Liver (tissue), 3 donors: ENCODE results near the gene ARID3B.

ENCODE experiments used
- CTCF ChIP-seq: fragments of 150-350 bp; IDR thresholded peaks from 2 replicates; pipeline ENCODE4 v1.5.1; 2017; ENCODE audit warnings: improper control_type of control experiment, low read depth, low read length; ENCODE audit not compliant: missing input control
- EGR1 ChIP-seq, 2 donors: IDR thresholded peaks; 2 replicates each; pipeline ENCODE4 v1.6.1; 2016 to 2018; ENCODE audit warnings: antibody characterized with exemption in 2 of 2, low read depth in 2 of 2
- FOXA1 ChIP-seq: IDR thresholded peaks from 2 replicates; pipeline ENCODE4 v1.6.1; 2016; ENCODE audit warnings: antibody characterized with exemption
- HNF4A ChIP-seq, 2 donors: conservative IDR thresholded peaks; 2 replicates each; pipeline ENCODE4 v1.6.1; 2016; ENCODE audit warnings: antibody characterized with exemption in 2 of 2, mild to moderate bottlenecking in 2 of 2
- JUND ChIP-seq, 2 donors: IDR thresholded peaks; 2 replicates each; pipeline ENCODE4 v1.6.1; 2016; ENCODE audit warnings: antibody characterized with exemption in 2 of 2
- RAD21 ChIP-seq, 2 donors: IDR thresholded peaks; 2 replicates each; pipeline ENCODE4 v1.6.1; 2016; ENCODE audit warnings: antibody characterized with exemption in 2 of 2, mild to moderate bottlenecking in 2 of 2
- TAF1 ChIP-seq: conservative IDR thresholded peaks from 2 replicates; pipeline ENCODE4 v1.6.1; 2016; ENCODE audit warnings: antibody characterized with exemption, mild to moderate bottlenecking
- TF ChIP-seq, protein P1 (sequence below): IDR thresholded peaks from 2 replicates; pipeline ENCODE4 v1.6.1; 2016; ENCODE audit warnings: antibody characterized with exemption, mild to moderate bottlenecking
- donor health status: healthy.
- donor health status: healthy.

DNA sequence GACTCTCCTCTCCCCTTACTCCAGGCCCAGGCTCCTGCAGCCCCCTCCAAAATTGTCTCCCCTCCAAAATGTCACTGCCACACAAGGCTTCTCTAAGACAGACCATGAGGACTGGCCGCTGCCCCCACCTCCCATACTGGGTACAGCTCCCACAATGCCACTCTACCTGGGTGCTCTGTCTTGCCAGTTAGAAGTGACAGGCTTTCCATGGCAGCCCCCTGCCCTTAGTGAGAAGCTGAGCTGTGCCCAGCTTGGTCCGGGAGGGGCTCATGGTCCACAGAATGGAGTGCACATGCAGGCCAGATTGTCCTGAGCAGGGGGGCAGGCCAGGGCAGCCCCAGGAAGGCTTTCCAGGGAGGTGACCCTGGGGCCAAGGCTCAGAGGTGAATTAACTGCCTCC lies 71.7 kb downstream of the ARID3B start:
- no peak for TF ChIP-seq CTCF
- no peak for TF ChIP-seq TAF1
- TF ChIP-seq EGR1 (IDR thresholded peaks at IDR 0.05; ENCODE audit: low read depth in 2 of 2): no peak
- TF ChIP-seq HNF4A (conservative IDR thresholded peaks at IDR 0.05): no peak
- TF ChIP-seq, protein P1, sequence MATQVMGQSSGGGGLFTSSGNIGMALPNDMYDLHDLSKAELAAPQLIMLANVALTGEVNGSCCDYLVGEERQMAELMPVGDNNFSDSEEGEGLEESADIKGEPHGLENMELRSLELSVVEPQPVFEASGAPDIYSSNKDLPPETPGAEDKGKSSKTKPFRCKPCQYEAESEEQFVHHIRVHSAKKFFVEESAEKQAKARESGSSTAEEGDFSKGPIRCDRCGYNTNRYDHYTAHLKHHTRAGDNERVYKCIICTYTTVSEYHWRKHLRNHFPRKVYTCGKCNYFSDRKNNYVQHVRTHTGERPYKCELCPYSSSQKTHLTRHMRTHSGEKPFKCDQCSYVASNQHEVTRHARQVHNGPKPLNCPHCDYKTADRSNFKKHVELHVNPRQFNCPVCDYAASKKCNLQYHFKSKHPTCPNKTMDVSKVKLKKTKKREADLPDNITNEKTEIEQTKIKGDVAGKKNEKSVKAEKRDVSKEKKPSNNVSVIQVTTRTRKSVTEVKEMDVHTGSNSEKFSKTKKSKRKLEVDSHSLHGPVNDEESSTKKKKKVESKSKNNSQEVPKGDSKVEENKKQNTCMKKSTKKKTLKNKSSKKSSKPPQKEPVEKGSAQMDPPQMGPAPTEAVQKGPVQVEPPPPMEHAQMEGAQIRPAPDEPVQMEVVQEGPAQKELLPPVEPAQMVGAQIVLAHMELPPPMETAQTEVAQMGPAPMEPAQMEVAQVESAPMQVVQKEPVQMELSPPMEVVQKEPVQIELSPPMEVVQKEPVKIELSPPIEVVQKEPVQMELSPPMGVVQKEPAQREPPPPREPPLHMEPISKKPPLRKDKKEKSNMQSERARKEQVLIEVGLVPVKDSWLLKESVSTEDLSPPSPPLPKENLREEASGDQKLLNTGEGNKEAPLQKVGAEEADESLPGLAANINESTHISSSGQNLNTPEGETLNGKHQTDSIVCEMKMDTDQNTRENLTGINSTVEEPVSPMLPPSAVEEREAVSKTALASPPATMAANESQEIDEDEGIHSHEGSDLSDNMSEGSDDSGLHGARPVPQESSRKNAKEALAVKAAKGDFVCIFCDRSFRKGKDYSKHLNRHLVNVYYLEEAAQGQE: no peak
- TF ChIP-seq RAD21 (IDR thresholded peaks at IDR 0.05): no peak
- TF ChIP-seq FOXA1: no peak
- TF ChIP-seq JUND (IDR thresholded peaks at IDR 0.05): no peak
